Neural cell (in vitro differentiated cells): ENCODE data around the gene NIPA2. TPM values are rescaled to one million over a fixed set of nuclear protein-coding genes. Genes with fewer than 3 reads are reported as not detected.

Source experiments
- H2AFZ ChIP-seq: fragments of 200-600, 300-800 bp; sonication (generic), shearing (Covaris generic); 2 replicates; pipeline ENCODE4 v1.6.0; 2014; ENCODE audit warnings: low read depth, mild to moderate bottlenecking, antibody characterized with exemption, low read length, moderate library complexity
- H3F3A ChIP-seq: fragments of 200-600 bp; shearing (Covaris generic); 2 replicates; pipeline ENCODE4 v1.6.1; 2016; ENCODE audit warnings: mild to moderate bottlenecking, moderate library complexity, mixed read lengths, antibody characterized with exemption, low read length; ENCODE audit not compliant: insufficient read depth, poor library complexity, severe bottlenecking
- H3K27ac ChIP-seq: fragments of 200-600, 300-800 bp; sonication (generic), shearing (Covaris generic); 2 replicates; pipeline ENCODE4 v1.5.1; 2014; ENCODE audit warnings: mild to moderate bottlenecking, low read length, moderate library complexity
- H3K27me3 ChIP-seq: fragments of 300-800, 200-600 bp; sonication (generic), shearing (Covaris generic); 2 replicates; pipeline ENCODE4 v1.6.0; 2014; ENCODE audit warnings: mild to moderate bottlenecking, low read depth, low read length, moderate library complexity; ENCODE audit not compliant: insufficient read depth
- H3K36me3 ChIP-seq: fragments of 300-800, 200-600 bp; sonication (generic), shearing (Covaris generic); 2 replicates; pipeline ENCODE4 v1.5.1; 2014; ENCODE audit warnings: mild to moderate bottlenecking, antibody characterized with exemption, low read length, moderate library complexity; ENCODE audit not compliant: insufficient read depth
- H3K4me2 ChIP-seq: fragments of 300-800, 200-600 bp; sonication (generic), shearing (Covaris generic); 2 replicates; pipeline ENCODE4 v1.6.0; 2014; ENCODE audit warnings: mild to moderate bottlenecking, low read length
- H3K4me3 ChIP-seq: fragments of 300-800, 200-600 bp; sonication (generic), shearing (Covaris generic); 2 replicates; pipeline ENCODE4 v1.5.1; 2014; ENCODE audit warnings: mild to moderate bottlenecking, low read length, moderate library complexity
- H3K79me2 ChIP-seq: fragments of 200-600 bp; shearing (Covaris generic); replicated peaks from 2 replicates; pipeline ENCODE4 v1.6.0; 2014; ENCODE audit warnings: mild to moderate bottlenecking, low read length, moderate library complexity; ENCODE audit not compliant: insufficient read depth
- H3K9ac ChIP-seq: fragments of 300-800, 200-600 bp; sonication (generic), shearing (Covaris generic); 2 replicates; pipeline ENCODE4 v1.6.1; 2016; ENCODE audit warnings: mild to moderate bottlenecking, low read length, mixed read lengths
- H3K9me2 ChIP-seq: fragments of 200-600 bp; shearing (Covaris generic); 2 replicates; pipeline ENCODE4 v1.6.1; 2016; ENCODE audit warnings: mild to moderate bottlenecking, low read length, mixed read lengths; ENCODE audit not compliant: insufficient read depth
- H3K9me3 ChIP-seq: fragments of 200-600, 300-800 bp; sonication (generic), shearing (Covaris generic); 2 replicates; pipeline ENCODE4 v1.6.1; 2016; ENCODE audit warnings: mild to moderate bottlenecking, mixed run types, low read length, moderate library complexity, mixed read lengths
- H4K20me1 ChIP-seq: fragments of 200-600 bp; shearing (Covaris generic); 2 replicates; pipeline ENCODE4 v1.6.1; 2016; ENCODE audit warnings: mild to moderate bottlenecking, mixed run types; ENCODE audit not compliant: insufficient read depth
- CTCF ChIP-seq: fragments of 450-650 bp; IDR thresholded peaks from 2 replicates; pipeline ENCODE4 v1.5.1; 2014; ENCODE audit warnings: antibody characterized with exemption, mild to moderate bottlenecking, moderate library complexity; ENCODE audit not compliant: poor library complexity, severe bottlenecking
- EP300 ChIP-seq: fragments of 450-650 bp; conservative IDR thresholded peaks from 2 replicates; pipeline ENCODE4 v1.6.1; 2014; ENCODE audit warnings: antibody characterized with exemption, mild to moderate bottlenecking, moderate library complexity; ENCODE audit not compliant: poor library complexity, severe bottlenecking
- EZH2 ChIP-seq: fragments of 200-600, 300-800 bp; shearing (Covaris generic), sonication (generic); IDR thresholded peaks from 2 replicates; pipeline ENCODE4 v1.6.1; 2014; ENCODE audit warnings: antibody characterized with exemption, low read length, borderline replicate concordance, mild to moderate bottlenecking; ENCODE audit not compliant: insufficient read depth, poor library complexity, severe bottlenecking
- MXI1 ChIP-seq: fragments of 450-650 bp; conservative IDR thresholded peaks from 2 replicates; pipeline ENCODE4 v1.6.1; 2014; ENCODE audit warnings: antibody characterized with exemption, mild to moderate bottlenecking; ENCODE audit not compliant: poor library complexity, severe bottlenecking
- POLR2AphosphoS5 ChIP-seq: IDR thresholded peaks from 2 replicates; pipeline ENCODE4 v1.6.1; 2012
- RAD21 ChIP-seq: fragments of 450-650 bp; conservative IDR thresholded peaks from 2 replicates; pipeline ENCODE4 v1.6.1; 2014; ENCODE audit warnings: antibody characterized with exemption, mild to moderate bottlenecking, moderate library complexity
- SMC3 ChIP-seq: fragments of 450-650 bp; conservative IDR thresholded peaks from 2 replicates; pipeline ENCODE4 v1.6.1; 2014; ENCODE audit warnings: antibody characterized with exemption, mild to moderate bottlenecking, moderate library complexity; ENCODE audit not compliant: poor library complexity
- TAF1 ChIP-seq: IDR thresholded peaks from 2 replicates; pipeline ENCODE4 v1.6.1; 2012; ENCODE audit warnings: low read depth
- polyA plus RNA-seq: library from polyadenylated mRNA; depleted of rRNA; stranded (reverse); fragments of >200 nt; gene quantifications from 2 replicates; pipeline ENCODE4 v1.2.3, GENCODE V29; 2014
- TF ChIP-seq, protein P1 (sequence below): IDR thresholded peaks from 2 replicates; pipeline ENCODE4 v1.6.1; 2012; ENCODE audit warnings: borderline replicate concordance

The NIPA2 gene
- polyA plus RNA-seq, 1 donor from 2014 or later = 52.6 TPM

GRCh38 chr15:22819651-22820050 is 18.8 kb upstream of the NIPA2 start:
- H3K79me2 ChIP-seq = no peaks in the 10 kb centered on the region
- no peaks in the 10 kb centered on the region for H3K36me3 ChIP-seq
- TF ChIP-seq POLR2AphosphoS5 (no peak), TAF1 (no peak), SMC3 (no peak), EZH2 (no peak), EP300 (no peak), MXI1 (no peak), CTCF (no peak), RAD21 (no peak)
- TF ChIP-seq, protein P1, sequence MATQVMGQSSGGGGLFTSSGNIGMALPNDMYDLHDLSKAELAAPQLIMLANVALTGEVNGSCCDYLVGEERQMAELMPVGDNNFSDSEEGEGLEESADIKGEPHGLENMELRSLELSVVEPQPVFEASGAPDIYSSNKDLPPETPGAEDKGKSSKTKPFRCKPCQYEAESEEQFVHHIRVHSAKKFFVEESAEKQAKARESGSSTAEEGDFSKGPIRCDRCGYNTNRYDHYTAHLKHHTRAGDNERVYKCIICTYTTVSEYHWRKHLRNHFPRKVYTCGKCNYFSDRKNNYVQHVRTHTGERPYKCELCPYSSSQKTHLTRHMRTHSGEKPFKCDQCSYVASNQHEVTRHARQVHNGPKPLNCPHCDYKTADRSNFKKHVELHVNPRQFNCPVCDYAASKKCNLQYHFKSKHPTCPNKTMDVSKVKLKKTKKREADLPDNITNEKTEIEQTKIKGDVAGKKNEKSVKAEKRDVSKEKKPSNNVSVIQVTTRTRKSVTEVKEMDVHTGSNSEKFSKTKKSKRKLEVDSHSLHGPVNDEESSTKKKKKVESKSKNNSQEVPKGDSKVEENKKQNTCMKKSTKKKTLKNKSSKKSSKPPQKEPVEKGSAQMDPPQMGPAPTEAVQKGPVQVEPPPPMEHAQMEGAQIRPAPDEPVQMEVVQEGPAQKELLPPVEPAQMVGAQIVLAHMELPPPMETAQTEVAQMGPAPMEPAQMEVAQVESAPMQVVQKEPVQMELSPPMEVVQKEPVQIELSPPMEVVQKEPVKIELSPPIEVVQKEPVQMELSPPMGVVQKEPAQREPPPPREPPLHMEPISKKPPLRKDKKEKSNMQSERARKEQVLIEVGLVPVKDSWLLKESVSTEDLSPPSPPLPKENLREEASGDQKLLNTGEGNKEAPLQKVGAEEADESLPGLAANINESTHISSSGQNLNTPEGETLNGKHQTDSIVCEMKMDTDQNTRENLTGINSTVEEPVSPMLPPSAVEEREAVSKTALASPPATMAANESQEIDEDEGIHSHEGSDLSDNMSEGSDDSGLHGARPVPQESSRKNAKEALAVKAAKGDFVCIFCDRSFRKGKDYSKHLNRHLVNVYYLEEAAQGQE = no peak

GRCh38 chr15:22823495-22824128 is 14.9 kb upstream of the NIPA2 start:
- no peaks in the 10 kb centered on the region for H3K27me3 ChIP-seq
- H3K9ac ChIP-seq = no peak overlapping the region
- H4K20me1 ChIP-seq = no peaks in the 10 kb centered on the region
- H2AFZ ChIP-seq = no peak overlapping the region
- peaks cover 7% of the 10 kb centered on the region for H3K36me3 ChIP-seq
- H3K79me2 ChIP-seq = no peaks in the 10 kb centered on the region
- no peak overlapping the region for H3K4me3 ChIP-seq
- no peaks in the 10 kb centered on the region for H3K9me2 ChIP-seq
- no peak overlapping the region for H3K4me2 ChIP-seq
- H3K27ac ChIP-seq = no peak overlapping the region
- TF ChIP-seq SMC3 (no peak), RAD21 (no peak), POLR2AphosphoS5 (no peak), EZH2 (no peak), EP300 (no peak), MXI1 (no peak), TAF1 (no peak), CTCF (no peak)
- TF ChIP-seq, protein P1 = no peak
- H3F3A ChIP-seq = no peaks in the 10 kb centered on the region
- no peaks in the 10 kb centered on the region for H3K9me3 ChIP-seq

More at GRCh38 chr15:22819651-22820050, 18.8 kb upstream of the NIPA2 start:
- Histone ChIP-seq H3K4me3 (no peak overlapping the region), H3F3A (no peaks in the 10 kb centered on the region), H4K20me1 (no peaks in the 10 kb centered on the region), H3K9me2 (no peaks in the 10 kb centered on the region), H3K27me3 (no peaks in the 10 kb centered on the region), H3K9me3 (no peaks in the 10 kb centered on the region), H2AFZ (no peak overlapping the region), H3K4me2 (no peak overlapping the region), H3K27ac (no peak overlapping the region), H3K9ac (no peak overlapping the region)
